HG03520 (cell line): ENCODE data around the gene KLK1.
"Not testable (repeated sequence)": the region's sequence is repeated elsewhere in the genome, so short reads cannot be mapped to it uniquely, and the experiment has no call there.

Experiments used
- ATAC-seq: cut with Tn5 transposase; IDR thresholded peaks from one replicate; pipeline ENCODE4 v1.9.1; 2021; ENCODE audit warnings: mild to moderate bottlenecking, moderate library complexity; ENCODE audit not compliant: unreplicated experiment

KLK1 gene

GRCh38 chr19:50770164-50770563 is 53.4 kb downstream of the KLK1 start, which contains the start of gene GPR32:
GPR32 (plus strand) TSS chr19:50770464; CDS start chr19:50770601, 137 bp downstream.
- not testable (repeated sequence) for ATAC-seq
